Choroid plexus epithelial cell (primary cell): ENCODE data around the gene THEM5.

Experiments
- DNase-seq: peaks from one replicate; pipeline ENCODE4 v3.0.0-alpha.2; 2010; ENCODE audit warnings: low read depth
- H3K4me3 ChIP-seq: 2 replicates; pipeline ENCODE4 v1.5.1; 2011; ENCODE audit warnings: low read depth, mild to moderate bottlenecking, control low read depth, low read length, moderate library complexity
- CTCF ChIP-seq: conservative IDR thresholded peaks from 2 replicates; pipeline ENCODE4 v1.5.1; 2011; ENCODE audit warnings: low read depth, mild to moderate bottlenecking, control low read depth, inconsistent platforms, low read length, moderate library complexity

The THEM5 gene

GRCh38 chr1:151839457-151840403 is 13.8 kb downstream of the THEM5 start, which contains the start of gene C2CD4D:
TSS of gene C2CD4D (minus strand) at chr1:151839820. CDS start at chr1:151838989, 831 bp downstream.
- peak within 1 kb of the TSS; percentile 39 for H3K4me3 ChIP-seq
- peak; percentile 25 for DNase-seq
- no peak for TF ChIP-seq CTCF

GRCh38 chr1:151839082-151839412 is 14.5 kb downstream of the THEM5 start:
- TF ChIP-seq CTCF = no peak
- no peak for DNase-seq
- H3K4me3 ChIP-seq = peak overlapping the region; percentile 2

GRCh38 chr1:151838222-151839081 is 15.1 kb downstream of the THEM5 start:
- no peak for TF ChIP-seq CTCF
- H3K4me3 ChIP-seq = peak overlapping the region; percentile 30
- no peak for DNase-seq

- no peak overlapping the region for H3K4me3 ChIP-seq
- DNase-seq = no peak
- no peak for TF ChIP-seq CTCF
Measured at GRCh38 chr1:151837884-151838221, 15.7 kb downstream of the THEM5 start.

- no peak for TF ChIP-seq CTCF
- DNase-seq = no peak
- no peak overlapping the region for H3K4me3 ChIP-seq
Measured at GRCh38 chr1:151837197-151837596, 16.3 kb downstream of the THEM5 start.

GRCh38 chr1:151835596-151835995 is 17.9 kb downstream of the THEM5 start:
- no peak for TF ChIP-seq CTCF
- H3K4me3 ChIP-seq = no peak overlapping the region
- no peak for DNase-seq
